Fibroblast of the aortic adventitia (primary cell): ENCODE measurements around the gene FRMD4A. TPM values are rescaled to one million over a fixed set of nuclear protein-coding genes. Genes with fewer than 3 reads are reported as not detected.

Experiments
- DNase-seq: peaks from one replicate; pipeline ENCODE4 v3.0.0-alpha.2; 2010; ENCODE audit warnings: low read depth
- H3K4me3 ChIP-seq: 2 replicates; pipeline ENCODE4 v1.5.1; 2011; ENCODE audit warnings: low read depth, mild to moderate bottlenecking, control low read depth, low read length, moderate library complexity
- CTCF ChIP-seq: IDR thresholded peaks from 2 replicates; pipeline ENCODE4 v1.5.1; 2011; ENCODE audit warnings: mild to moderate bottlenecking, low read length, control low read depth, inconsistent platforms; ENCODE audit not compliant: insufficient read depth
- total RNA-seq: library from RNA; depleted of rRNA; stranded (reverse); fragments of >200 nt; gene quantifications from 2 replicates; pipeline ENCODE4 v1.2.3, GENCODE V29; 2012; ENCODE audit warnings: low replicate concordance

Gene FRMD4A
- total RNA-seq, 1 donor: 42.4 TPM

- no peak overlapping the region for H3K4me3 ChIP-seq
- no peak for DNase-seq
- no peak for TF ChIP-seq CTCF
Observed at GRCh38 chr10:13892871-13893270, 437.9 kb downstream of the FRMD4A start.

DNA sequence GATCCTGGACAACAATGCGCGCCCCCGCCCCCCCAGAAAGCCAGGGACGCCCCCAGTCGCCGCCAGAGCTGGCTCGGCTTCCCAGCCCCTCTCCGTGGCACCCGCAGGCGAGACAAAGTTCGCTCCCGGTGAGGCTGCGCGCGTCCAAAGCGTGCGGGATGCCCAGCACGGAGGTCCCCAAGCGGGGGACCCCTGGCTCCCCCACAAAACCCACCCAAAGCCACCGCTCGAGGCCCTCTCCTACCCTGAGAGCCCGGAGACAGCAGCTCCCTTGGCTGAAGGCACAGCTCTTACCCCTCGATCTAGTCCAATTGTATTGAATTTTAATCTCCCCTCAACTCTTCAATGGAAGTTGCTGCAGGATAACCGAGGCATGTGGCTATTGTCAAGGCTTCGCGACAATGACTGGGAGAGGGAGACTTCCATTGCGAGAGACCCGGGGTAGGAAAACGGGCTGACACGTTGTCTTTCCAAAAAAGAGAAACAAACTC is 438.7 kb downstream of the FRMD4A start:
- DNase-seq: no peak
- no peak for TF ChIP-seq CTCF
- H3K4me3 ChIP-seq: peak overlapping the region; percentile 80

- DNase-seq: peak; percentile 37
- H3K4me3 ChIP-seq: peak overlapping the region; percentile 80
- TF ChIP-seq CTCF: no peak
Observed at GRCh38 chr10:13891128-13892000, 439.4 kb downstream of the FRMD4A start.

GRCh38 chr10:13890233-13891127 is 440.2 kb downstream of the FRMD4A start:
- no peak for TF ChIP-seq CTCF
- H3K4me3 ChIP-seq: peak overlapping the region; percentile 80
- DNase-seq: peak; percentile 67

DNA sequence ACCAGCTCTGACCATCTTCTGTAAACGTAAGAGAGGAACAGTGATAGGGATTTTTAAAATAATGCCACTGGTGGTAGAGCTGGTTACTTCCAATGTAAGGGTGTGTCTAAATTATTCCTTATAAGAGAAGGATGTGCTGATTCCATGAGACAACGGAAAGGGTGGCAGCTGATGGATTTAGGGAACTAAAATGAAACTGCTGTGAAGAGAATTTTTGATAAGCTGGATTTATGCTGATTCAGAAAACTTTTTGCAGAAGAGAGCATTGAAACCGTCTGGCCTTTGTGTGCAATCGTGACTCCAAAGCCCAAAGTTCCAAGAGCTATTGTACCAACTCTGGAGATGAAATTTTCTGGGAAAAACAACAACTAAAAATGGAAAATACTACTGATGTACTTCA is 443.0 kb downstream of the FRMD4A start:
- DNase-seq: peak; percentile 40
- H3K4me3 ChIP-seq: no peak overlapping the region
- TF ChIP-seq CTCF: no peak

GRCh38 chr10:13885238-13885990 is 445.3 kb downstream of the FRMD4A start:
- no peak for DNase-seq

More at GRCh38 chr10:13885238-13885990, 445.3 kb downstream of the FRMD4A start:
- no peak overlapping the region for H3K4me3 ChIP-seq
- TF ChIP-seq CTCF: no peak
